Endothelial cell of umbilical vein (primary cell): ENCODE data around the gene SLC25A31. TPM values are rescaled to one million over a fixed set of nuclear protein-coding genes. Genes with fewer than 3 reads are reported as not detected.
A peak's percentile ranks its signal among the peaks of the same experiment; 100 is the strongest.

Experiments
- Bru-seq: library from RNA; stranded (reverse); fragments of 400-500 nt; gene quantifications from one replicate; lab custom pipeline; 2021; lab: Mats Ljungman, UMichigan
- BruChase-seq, 2 experiments: library from RNA; stranded (reverse); fragments of 400-500 nt; gene quantifications; one replicate each; lab custom pipeline; 2021; lab: Mats Ljungman, UMichigan
- BruUV-seq: library from RNA; stranded (reverse); fragments of 400-500 nt; replicated peaks from 2 replicates; lab custom pipeline; 2021; lab: Mats Ljungman, UMichigan
- CTCF ChIA-PET: fragments of 300-600, 350-600 bp; sonication (Branson Sonifier 250); formaldehyde crosslinking; loops from one replicate; lab custom pipeline; 2021; ENCODE audit warnings: antibody characterized with exemption, inconsistent platforms; lab: Charles Lee
- POLR2A ChIA-PET: fragments of 300-600, 350-600 bp; sonication (Branson Sonifier 250); formaldehyde crosslinking; loops from one replicate; lab custom pipeline; 2021; ENCODE audit warnings: antibody characterized with exemption, inconsistent platforms; lab: Charles Lee
- DNase-seq: peaks from one replicate; pipeline ENCODE4 v3.0.0-alpha.2; 2011; ENCODE audit warnings: low read depth, low spot score
- FAIRE-seq: peaks from 2 replicates; lab custom pipeline; 2011; peaks lifted over from hg19 to GRCh38; lab: Jason Lieb, UNC
- H2AFZ ChIP-seq: 2 replicates; pipeline ENCODE4 v1.6.0; 2012; ENCODE audit warnings: low read depth, low read length, control low read depth, inconsistent platforms
- H3K27ac ChIP-seq: 2 replicates; pipeline ENCODE4 v1.5.1; 2011; ENCODE audit warnings: low read depth, mild to moderate bottlenecking, control low read depth, low read length, moderate library complexity; ENCODE audit not compliant: insufficient read depth
- H3K27me3 ChIP-seq, 2 experiments: 2 replicates each; pipeline versions ENCODE4 v1.6.0 to v1.6.1; 2011; ENCODE audit warnings: low read length in 2 of 2, mixed read lengths in 1 of 2; ENCODE audit not compliant: control insufficient read depth in 2 of 2, insufficient read depth in 2 of 2
- H3K36me3 ChIP-seq, 2 experiments: 2 replicates in 1 of 2; 3 replicates in 1 of 2; pipeline ENCODE4 v1.5.1; 2011; ENCODE audit warnings: low read length in 2 of 2, mild to moderate bottlenecking in 1 of 2, moderate library complexity in 1 of 2; ENCODE audit not compliant: control insufficient read depth in 2 of 2, insufficient read depth in 2 of 2; ENCODE audit errors: extremely low read depth in 1 of 2
- H3K4me1 ChIP-seq: 3 replicates; pipeline ENCODE4 v1.5.1; 2011; ENCODE audit warnings: mild to moderate bottlenecking, low read length; ENCODE audit not compliant: control insufficient read depth, insufficient read depth; ENCODE audit errors: extremely low read depth
- H3K4me2 ChIP-seq: 2 replicates; pipeline ENCODE4 v1.6.1; 2011; ENCODE audit warnings: low read length, control low read depth, mixed read lengths; ENCODE audit not compliant: insufficient read depth
- H3K4me3 ChIP-seq, 3 experiments: fragments of 200-600 bp in 1 of 3; sonication (generic), shearing (Covaris generic) in 1 of 3; replicated peaks in 1 of 3; 2 replicates each; pipeline ENCODE4 v1.5.1; 2011 to 2016; ENCODE audit warnings: control low read depth in 3 of 3, low read length in 3 of 3, mild to moderate bottlenecking in 2 of 3, inconsistent platforms in 1 of 3, low read depth in 1 of 3, moderate library complexity in 1 of 3; ENCODE audit not compliant: insufficient read depth in 1 of 3
- H3K79me2 ChIP-seq: 2 replicates; pipeline ENCODE4 v1.6.0; 2012; ENCODE audit warnings: low read length, inconsistent platforms; ENCODE audit not compliant: control insufficient read depth, insufficient read depth
- H3K9ac ChIP-seq: replicated peaks from 2 replicates; pipeline ENCODE3; 2011; ENCODE audit warnings: low read length, control low read depth; ENCODE audit not compliant: insufficient read depth; ENCODE audit errors: extremely low read depth
- H3K9me1 ChIP-seq: replicated peaks from 3 replicates; pipeline ENCODE4 v1.6.0; 2011; ENCODE audit warnings: mild to moderate bottlenecking, low read length; ENCODE audit not compliant: control insufficient read depth, insufficient read depth; ENCODE audit errors: extremely low read depth
- H3K9me3 ChIP-seq: replicated peaks from 2 replicates; pipeline ENCODE4 v1.5.1; 2012; ENCODE audit warnings: low read length, inconsistent platforms; ENCODE audit not compliant: control insufficient read depth, insufficient read depth
- H4K20me1 ChIP-seq: replicated peaks from 2 replicates; pipeline ENCODE3; 2011; ENCODE audit warnings: mild to moderate bottlenecking, low read length; ENCODE audit not compliant: control insufficient read depth, insufficient read depth; ENCODE audit errors: extremely low read depth
- EZH2 ChIP-seq: IDR thresholded peaks from 2 replicates; pipeline ENCODE4 v1.6.1; 2012; ENCODE audit warnings: borderline replicate concordance, low read depth, mild to moderate bottlenecking, moderate library complexity, low read length, inconsistent platforms; ENCODE audit not compliant: severe bottlenecking
- FOS ChIP-seq: IDR thresholded peaks from 2 replicates; pipeline ENCODE4 v1.6.1; 2011; ENCODE audit warnings: mild to moderate bottlenecking, low read length, moderate library complexity, borderline replicate concordance; ENCODE audit not compliant: insufficient read depth
- GATA2 ChIP-seq: IDR thresholded peaks from 2 replicates; pipeline ENCODE4 v1.7.0; 2011; ENCODE audit warnings: low read depth, mild to moderate bottlenecking, moderate library complexity, mixed read lengths, low read length; ENCODE audit not compliant: insufficient read length, insufficient read depth
- JUN ChIP-seq: IDR thresholded peaks from 2 replicates; pipeline ENCODE4 v1.6.1; 2011; ENCODE audit warnings: borderline replicate concordance, low read depth; ENCODE audit not compliant: insufficient read length, insufficient read depth
- MYC ChIP-seq: IDR thresholded peaks from one replicate; pipeline ENCODE4 v1.6.1; 2011; ENCODE audit warnings: mild to moderate bottlenecking, low read depth, low read length
- dilution Hi-C: fragments of 300-500 bp; cut with MboI; formaldehyde crosslinking; loops from one replicate; pipeline ENCODE4 v1.15.0; 2019; ENCODE audit warnings: low sequenced_read_pairs; ENCODE audit not compliant: extremely low pct_ligation_motif_present
- intact Hi-C: fragments of 100-400 bp; cut with micrococcal nuclease; formaldehyde crosslinking; loops from one replicate; pipeline ENCODE4 v1.10.0; 2022
- long read RNA-seq: library from polyadenylated mRNA; stranded (forward); transcript quantifications from one replicate; pipeline ENCODE4 v2.0.0, GENCODE V29; 2021
- polyA minus RNA-seq, 3 experiments: library from RNA; depleted of rRNA, polyadenylated mRNA; stranded (reverse); fragments of >200 nt; gene quantifications; 1 replicate in 1 of 3; 2 replicates in 2 of 3; pipeline ENCODE4 v1.2.3, GENCODE V29; 2011
- polyA plus RNA-seq, 4 experiments: library from polyadenylated mRNA; depleted of rRNA in 3 of 4; stranded (reverse) in 3 of 4; unstranded in 1 of 4; fragments of >200 nt; gene quantifications; 2 replicates each; pipeline versions ENCODE4 v1.2.1 to v1.2.3, GENCODE V29; 2011 to 2012; ENCODE audit warnings: missing spikeins in 1 of 4
- total RNA-seq: library from RNA; stranded (reverse); gene quantifications from 2 replicates; pipeline ENCODE4 v1.2.3, GENCODE V29; 2021
- TF ChIP-seq, protein P1 (sequence below), 2 donors: IDR thresholded peaks; 1 replicate in 1 of 2; 2 replicates in 1 of 2; pipeline ENCODE4 v1.5.1; 2011; ENCODE audit warnings: low read length in 2 of 2, mild to moderate bottlenecking in 2 of 2, moderate library complexity in 2 of 2, control low read depth in 1 of 2, inconsistent platforms in 1 of 2, low read depth in 1 of 2; ENCODE audit not compliant: insufficient read depth in 1 of 2; ENCODE audit errors: extremely low read depth in 1 of 2

The SLC25A31 gene
- total RNA-seq (not detected in 2 replicates), polyA plus RNA-seq (not detected in 2 replicates), polyA minus RNA-seq (not detected in 2 replicates), Bru-seq, nascent RNA (percentile 12 among the genes with signal in this experiment), BruChase-seq, experiment 1, labeled RNA remaining after a 6-hour chase (percentile 16 among the genes with signal in this experiment), BruChase-seq, experiment 2, labeled RNA remaining after a 2-hour chase (percentile 14 among the genes with signal in this experiment)
- polyA plus RNA-seq (2011; cell fraction: cytosol; rRNA removed), result not detected in 2 replicates
- not detected in 2 replicates for polyA plus RNA-seq (2011; cell fraction: nucleus; rRNA removed)
- not detected in 2 replicates for polyA plus RNA-seq (2012)
- polyA minus RNA-seq (2011; cell fraction: cytosol; rRNA and poly(A)+ RNA removed), result not detected
- polyA minus RNA-seq (2011; cell fraction: nucleus; rRNA and poly(A)+ RNA removed), result 0.24 TPM in 1 of 2 replicates, not detected in the other
- long read RNA-seq, result 0 reads

DNA sequence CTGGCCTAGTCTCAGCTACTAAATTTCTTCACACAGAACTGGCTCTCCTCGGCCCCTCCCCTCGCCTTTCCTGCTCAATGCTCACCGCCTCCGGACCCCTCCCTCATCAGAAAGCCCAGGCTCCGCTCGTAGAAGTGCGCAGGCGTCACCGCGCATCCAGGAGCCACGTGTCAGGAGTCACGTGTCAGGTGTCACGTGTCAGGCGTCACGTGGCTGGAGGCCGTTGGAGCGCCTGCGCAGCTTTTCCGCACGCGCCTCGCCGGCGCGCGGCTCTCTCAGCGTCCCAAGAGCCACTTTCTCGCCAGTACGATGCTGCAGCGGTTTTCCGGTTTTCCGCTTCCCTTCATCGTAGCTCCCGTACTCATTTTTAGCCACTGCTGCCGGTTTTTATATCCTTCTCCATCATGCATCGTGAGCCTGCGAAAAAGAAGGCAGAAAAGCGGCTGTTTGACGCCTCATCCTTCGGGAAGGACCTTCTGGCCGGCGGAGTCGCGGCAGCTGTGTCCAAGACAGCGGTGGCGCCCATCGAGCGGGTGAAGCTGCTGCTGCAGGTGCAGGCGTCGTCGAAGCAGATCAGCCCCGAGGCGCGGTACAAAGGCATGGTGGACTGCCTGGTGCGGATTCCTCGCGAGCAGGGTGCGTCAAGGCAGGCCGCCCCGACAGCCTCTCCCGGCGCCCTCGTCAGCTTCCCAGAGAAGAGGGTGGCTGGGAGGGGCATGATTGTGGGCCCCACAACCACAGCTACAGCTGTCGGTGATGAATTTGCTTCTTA is at the start of gene SLC25A31:
Gene SLC25A31, plus strand, starts transcription at position 259 of the 772 bp plus-strand sequence. Its CDS starts 146 bp downstream, at position 405.
- FAIRE-seq, result no peak
- POLR2A ChIA-PET, result no interaction called here
- intact Hi-C loops, result no loop called here

More for the DNA sequence above, at the start of gene SLC25A31:
- no peaks in the 10 kb centered on the region for H3K9me1 ChIP-seq
- no peaks in the 10 kb centered on the region for H3K36me3 ChIP-seq
- no peak within 1 kb of the TSS for H3K4me3 ChIP-seq
- no peak within 1 kb of the TSS for H2AFZ ChIP-seq
- no peaks in the 10 kb centered on the region for H3K4me1 ChIP-seq
- no peak within 1 kb of the TSS for H3K9ac ChIP-seq
- H3K27ac ChIP-seq, result no peak within 1 kb of the TSS
- no peak for TF ChIP-seq JUN
- no peak for TF ChIP-seq MYC
- TF ChIP-seq EZH2, result no peak
- TF ChIP-seq, protein P1, sequence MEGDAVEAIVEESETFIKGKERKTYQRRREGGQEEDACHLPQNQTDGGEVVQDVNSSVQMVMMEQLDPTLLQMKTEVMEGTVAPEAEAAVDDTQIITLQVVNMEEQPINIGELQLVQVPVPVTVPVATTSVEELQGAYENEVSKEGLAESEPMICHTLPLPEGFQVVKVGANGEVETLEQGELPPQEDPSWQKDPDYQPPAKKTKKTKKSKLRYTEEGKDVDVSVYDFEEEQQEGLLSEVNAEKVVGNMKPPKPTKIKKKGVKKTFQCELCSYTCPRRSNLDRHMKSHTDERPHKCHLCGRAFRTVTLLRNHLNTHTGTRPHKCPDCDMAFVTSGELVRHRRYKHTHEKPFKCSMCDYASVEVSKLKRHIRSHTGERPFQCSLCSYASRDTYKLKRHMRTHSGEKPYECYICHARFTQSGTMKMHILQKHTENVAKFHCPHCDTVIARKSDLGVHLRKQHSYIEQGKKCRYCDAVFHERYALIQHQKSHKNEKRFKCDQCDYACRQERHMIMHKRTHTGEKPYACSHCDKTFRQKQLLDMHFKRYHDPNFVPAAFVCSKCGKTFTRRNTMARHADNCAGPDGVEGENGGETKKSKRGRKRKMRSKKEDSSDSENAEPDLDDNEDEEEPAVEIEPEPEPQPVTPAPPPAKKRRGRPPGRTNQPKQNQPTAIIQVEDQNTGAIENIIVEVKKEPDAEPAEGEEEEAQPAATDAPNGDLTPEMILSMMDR (IDR thresholded peaks at IDR 0.05; ENCODE audit: extremely low read depth in 1 of 2, insufficient read depth in 1 of 2, low read depth in 1 of 2, low read length in 2 of 2), result no peak
- no peak for TF ChIP-seq GATA2
- TF ChIP-seq FOS, result no peak
- no peaks in the 10 kb centered on the region for H3K9me3 ChIP-seq
- no peak within 1 kb of the TSS for H3K4me2 ChIP-seq
- dilution Hi-C loops, result no loop called here
- CTCF ChIA-PET, result interaction anchor here (7.9 kb wide), 1 partner anchor 126 kb away, joined by 414 read pairs; no protein-coding TSS in a partner anchor
- H3K27me3 ChIP-seq, result peaks cover 0 to 2% of the 10 kb centered on the region in 2 experiments
- DNase-seq, result no peak
- H4K20me1 ChIP-seq, result no peaks in the 10 kb centered on the region
- no TSS peak for BruUV-seq
- H3K79me2 ChIP-seq, result no peaks in the 10 kb centered on the region
